ENCODE results near the gene HIBADH. TPM values are rescaled to one million over a fixed set of nuclear protein-coding genes. Genes with fewer than 3 reads are reported as not detected.

Gene HIBADH
- total RNA-seq, 1 experiment from 2014 or later = 23.2 TPM

- no peak overlapping the region for H3K27ac ChIP-seq (ENCODE audit: insufficient read length, low read depth, low read length)
- H3K27ac Mint-ChIP-seq = no peak overlapping the region
- H3K4me1 Mint-ChIP-seq = peaks cover 19 to 28% of the 10 kb centered on the region in 2 experiments
- no peak for TF ChIP-seq CTCF (conservative IDR thresholded peaks at IDR 0.05)
- H2AFZ ChIP-seq (ENCODE audit: low read length) = no peak overlapping the region
- H3K23me2 ChIP-seq (ENCODE audit: insufficient read length, low read depth, low read length, poor library complexity, severe bottlenecking) = no peaks in the 10 kb centered on the region
- H3K56ac ChIP-seq (ENCODE audit: insufficient read length, low read depth, low read length) = no peak overlapping the region
- H3K4me1 ChIP-seq (ENCODE audit: insufficient read depth, low read length) = no peaks in the 10 kb centered on the region; the same call in 1 of the 2 replicates
- peaks cover 3 to 32% (median 17%) of the 10 kb centered on the region in 3 experiments; a peak in 5 of 7 replicates for H3K36me3 Mint-ChIP-seq (ENCODE audit: insufficient read depth in 1 of 3, low read depth in 3 of 3)
- H2BK15ac ChIP-seq (ENCODE audit: low read depth, low read length) = no peak overlapping the region
- no peak overlapping the region for H2BK120ac ChIP-seq (ENCODE audit: low read depth, low read length, poor library complexity, severe bottlenecking)
- no peak for DNase-seq
- H3K9me3 Mint-ChIP-seq = peaks cover 0 to 3% of the 10 kb centered on the region in 2 experiments; a peak in 2 of 5 replicates
- H3K18ac ChIP-seq (ENCODE audit: insufficient read length, low read depth, low read length) = no peak overlapping the region
- H3K14ac ChIP-seq (ENCODE audit: insufficient read depth, low read length) = no peak overlapping the region
- no peak overlapping the region for H2AK5ac ChIP-seq (ENCODE audit: insufficient read length, low read length)
- WGBS (ENCODE audit: extremely low coverage, insufficient read length, low lambda C conversion rate) = no CpG with 5 or more reads among the region's 4 CpGs
- H3K27me3 Mint-ChIP-seq (ENCODE audit: low read depth) = no peaks in the 10 kb centered on the region
- no peak overlapping the region for H2BK20ac ChIP-seq (ENCODE audit: low read depth, low read length, poor library complexity, severe bottlenecking)
- no peak overlapping the region for H2BK5ac ChIP-seq (ENCODE audit: insufficient read length, low read length)
- H3K9me3 ChIP-seq (ENCODE audit: control insufficient read depth, low read depth, low read length) = no peaks in the 10 kb centered on the region
- H3K9ac ChIP-seq (ENCODE audit: extremely low read depth, insufficient read length, low read length) = no peak overlapping the region
- H3T11ph ChIP-seq (ENCODE audit: low read length) = no peak overlapping the region
- no peaks in the 10 kb centered on the region for H3K27me3 ChIP-seq (ENCODE audit: insufficient read depth, low read length)
- H4K20me1 ChIP-seq (ENCODE audit: control insufficient read depth, insufficient read depth, insufficient read length) = no peaks in the 10 kb centered on the region
- no peak overlapping the region for H3K4me2 ChIP-seq (ENCODE audit: insufficient read depth, insufficient read length, low read length)
- H4K91ac ChIP-seq (ENCODE audit: insufficient read length, low read depth, low read length) = no peak overlapping the region
- H3K23ac ChIP-seq (ENCODE audit: insufficient read length, low read depth, low read length) = no peak overlapping the region
- no peak overlapping the region for H3K4me3 Mint-ChIP-seq
- H4K5ac ChIP-seq (ENCODE audit: insufficient read length, low read depth, low read length) = no peak overlapping the region
- H2BK12ac ChIP-seq (ENCODE audit: insufficient read length, low read depth, low read length) = no peak overlapping the region
- no peaks in the 10 kb centered on the region for H3K79me2 ChIP-seq (ENCODE audit: insufficient read depth, low read length)
- no peak overlapping the region for H3K4ac ChIP-seq (ENCODE audit: low read depth, low read length)
- H4K8ac ChIP-seq (replicated peaks; ENCODE audit: insufficient read length, low read depth, low read length) = no peak overlapping the region
- no peaks in the 10 kb centered on the region for H3K79me1 ChIP-seq (ENCODE audit: insufficient read depth, low read depth, low read length, poor library complexity, severe bottlenecking)
Measured at GRCh38 chr7:27641581-27642230, 21.0 kb downstream of the HIBADH start.

All from H9 (cell line).